Stimulated activated naive CD4-positive, alpha-beta T cell treated with Interleukin-2 at 50 U/mL for 16 hours (primary cell): Measurements from ENCODE around the gene C17orf58.

Source experiments
- DNase-seq: peaks from one replicate; lab custom pipeline; 2025; lab: John Stamatoyannopoulos, UW

C17orf58 gene

GRCh38 chr17:67950945-67951344, 45.3 kb downstream of the C17orf58 start:
- DNase-seq: no peak

- no peak for DNase-seq
These were observed 48.9 kb downstream of the C17orf58 start for GRCh38 chr17:67947325-67947813.

GRCh38 chr17:67946513-67946912, 49.8 kb downstream of the C17orf58 start:
- no peak for DNase-seq

- DNase-seq: no peak
These were observed 52.2 kb downstream of the C17orf58 start for GRCh38 chr17:67944035-67944434.

- DNase-seq: no peak
These were observed 53.5 kb downstream of the C17orf58 start for GRCh38 chr17:67942810-67943209.
